Fibroblast of lung (primary cell): ENCODE data around the gene CCDC142.

Experiments
- EZH2 ChIP-seq: IDR thresholded peaks from 2 replicates; pipeline ENCODE4 v1.5.1; 2012; ENCODE audit warnings: low read length, control low read depth, mild to moderate bottlenecking; ENCODE audit errors: missing control alignments
- TF ChIP-seq, protein P1 (sequence below), 2 donors: IDR thresholded peaks in 1 of 2; conservative IDR thresholded peaks in 1 of 2; 1 replicate in 1 of 2; 2 replicates in 1 of 2; pipeline ENCODE4 v1.5.1; 2011 to 2012; ENCODE audit warnings: low read length in 2 of 2, control low read depth in 1 of 2, inconsistent platforms in 1 of 2, low read depth in 1 of 2, mild to moderate bottlenecking in 1 of 2

DNA sequence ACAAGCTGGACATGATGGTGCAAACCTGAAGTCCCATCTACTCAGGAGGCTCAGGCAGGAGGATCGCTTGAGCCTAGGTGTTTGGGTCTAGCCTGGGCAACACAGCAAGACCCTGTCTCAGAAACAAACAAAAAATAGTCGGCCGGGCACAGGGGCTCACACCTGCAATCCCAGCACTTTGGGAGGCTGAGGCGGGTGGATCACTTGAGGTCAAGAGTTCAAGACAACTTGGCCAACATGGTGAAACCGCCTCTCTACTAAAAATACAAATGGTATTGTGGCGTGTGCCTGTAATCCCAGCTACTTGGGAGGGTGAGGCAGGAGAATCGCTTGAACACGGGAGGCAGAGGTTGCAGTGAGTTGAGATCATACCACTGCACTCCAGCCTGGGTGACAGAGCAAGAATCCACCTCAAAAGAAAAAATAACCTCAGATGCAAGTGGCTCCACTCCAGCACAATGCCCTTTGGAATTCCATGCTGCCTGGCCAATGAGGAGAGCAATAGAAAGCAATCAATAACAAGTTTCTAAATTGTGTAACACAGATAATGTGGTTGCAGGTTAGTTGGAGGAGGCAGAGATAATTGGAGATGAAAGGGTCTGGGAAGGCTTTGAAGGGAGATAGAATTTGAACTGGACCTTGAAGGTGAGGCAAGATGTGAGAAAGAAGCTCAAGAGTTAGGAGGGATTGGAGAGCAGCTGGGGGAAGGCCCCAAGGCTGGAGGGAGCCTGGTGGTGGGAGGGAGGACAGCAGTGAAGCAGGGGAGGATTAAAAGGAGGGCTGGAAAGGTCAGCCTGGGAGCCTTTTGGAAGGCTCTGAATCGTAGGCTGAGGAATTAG lies 6.1 kb upstream of the CCDC142 start:
- TF ChIP-seq, protein P1, sequence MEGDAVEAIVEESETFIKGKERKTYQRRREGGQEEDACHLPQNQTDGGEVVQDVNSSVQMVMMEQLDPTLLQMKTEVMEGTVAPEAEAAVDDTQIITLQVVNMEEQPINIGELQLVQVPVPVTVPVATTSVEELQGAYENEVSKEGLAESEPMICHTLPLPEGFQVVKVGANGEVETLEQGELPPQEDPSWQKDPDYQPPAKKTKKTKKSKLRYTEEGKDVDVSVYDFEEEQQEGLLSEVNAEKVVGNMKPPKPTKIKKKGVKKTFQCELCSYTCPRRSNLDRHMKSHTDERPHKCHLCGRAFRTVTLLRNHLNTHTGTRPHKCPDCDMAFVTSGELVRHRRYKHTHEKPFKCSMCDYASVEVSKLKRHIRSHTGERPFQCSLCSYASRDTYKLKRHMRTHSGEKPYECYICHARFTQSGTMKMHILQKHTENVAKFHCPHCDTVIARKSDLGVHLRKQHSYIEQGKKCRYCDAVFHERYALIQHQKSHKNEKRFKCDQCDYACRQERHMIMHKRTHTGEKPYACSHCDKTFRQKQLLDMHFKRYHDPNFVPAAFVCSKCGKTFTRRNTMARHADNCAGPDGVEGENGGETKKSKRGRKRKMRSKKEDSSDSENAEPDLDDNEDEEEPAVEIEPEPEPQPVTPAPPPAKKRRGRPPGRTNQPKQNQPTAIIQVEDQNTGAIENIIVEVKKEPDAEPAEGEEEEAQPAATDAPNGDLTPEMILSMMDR (conservative IDR thresholded peaks at IDR 0.05 in 1 of 2, IDR thresholded peaks at IDR 0.05 in 1 of 2; ENCODE audit: low read depth in 1 of 2, low read length in 2 of 2): no peak
- no peak for TF ChIP-seq EZH2
